Measurements from ENCODE around the gene RTL9. TPM values are rescaled to one million over a fixed set of nuclear protein-coding genes. Genes with fewer than 3 reads are reported as not detected.
"Not testable (repeated sequence)": the region's sequence is repeated elsewhere in the genome, so short reads cannot be mapped to it uniquely, and the experiment has no call there.

RTL9 gene
- total RNA-seq, 1 donor from 2014 or later: not detected

GRCh38 chrX:110326712-110327111, 31.9 kb upstream of the RTL9 start:
- ATAC-seq (ENCODE audit: low read depth): no peak
- Mint-ChIP-seq H3K9me3 (no peaks in the 10 kb centered on the region), H3K4me3 (no peak overlapping the region), H3K27ac (no peak overlapping the region), H3K27me3 (no peaks in the 10 kb centered on the region), H3K36me3 (ENCODE audit: low read depth) (no peaks in the 10 kb centered on the region), H3K4me1 (peaks cover 4% of the 10 kb centered on the region)
- TF ChIP-seq CTCF (IDR thresholded peaks at IDR 0.05): no peak
- intact Hi-C loops (cut with micrococcal nuclease): no loop called here
- ChIA-PET CTCF (no interaction called here), POLR2A (no interaction called here)
- no peak for DNase-seq

- POLR2A ChIA-PET: no interaction called here
- ATAC-seq (ENCODE audit: low read depth) (no peak), DNase-seq (no peak)
- Mint-ChIP-seq H3K4me1 (no peaks in the 10 kb centered on the region), H3K27ac (no peak overlapping the region), H3K36me3 (ENCODE audit: low read depth) (no peaks in the 10 kb centered on the region), H3K4me3 (no peak overlapping the region), H3K27me3 (no peaks in the 10 kb centered on the region), H3K9me3 (no peaks in the 10 kb centered on the region)
- intact Hi-C loops (cut with micrococcal nuclease): no loop called here
- CTCF ChIA-PET: no interaction called here
- TF ChIP-seq CTCF (IDR thresholded peaks at IDR 0.05): no peak
These were observed 31.3 kb upstream of the RTL9 start for GRCh38 chrX:110327336-110327735.

- ATAC-seq (ENCODE audit: low read depth); intact Hi-C loops (cut with micrococcal nuclease): not testable (repeated sequence)
These were observed 30.0 kb upstream of the RTL9 start for GRCh38 chrX:110328613-110329012.

GRCh38 chrX:110331444-110332030, 27.1 kb upstream of the RTL9 start:
- Mint-ChIP-seq H3K4me3 (no peak overlapping the region), H3K36me3 (ENCODE audit: low read depth) (no peaks in the 10 kb centered on the region), H3K27ac (no peak overlapping the region), H3K4me1 (no peaks in the 10 kb centered on the region), H3K27me3 (no peaks in the 10 kb centered on the region), H3K9me3 (no peaks in the 10 kb centered on the region)
- no peak for ATAC-seq (ENCODE audit: low read depth)
- no peak for TF ChIP-seq CTCF (IDR thresholded peaks at IDR 0.05)
- no peak for DNase-seq
- POLR2A ChIA-PET: no interaction called here
- CTCF ChIA-PET: no interaction called here
- intact Hi-C loops (cut with micrococcal nuclease): no loop called here

More at GRCh38 chrX:110328613-110329012, 30.0 kb upstream of the RTL9 start:
- H3K4me3 Mint-ChIP-seq; H3K27me3 Mint-ChIP-seq; H3K9me3 Mint-ChIP-seq; DNase-seq; H3K36me3 Mint-ChIP-seq (ENCODE audit: low read depth); H3K27ac Mint-ChIP-seq; POLR2A ChIA-PET; CTCF ChIA-PET; H3K4me1 Mint-ChIP-seq: not testable (repeated sequence)

GRCh38 chrX:110333458-110333857, 25.2 kb upstream of the RTL9 start:
- H3K4me3 Mint-ChIP-seq; H3K9me3 Mint-ChIP-seq; H3K27ac Mint-ChIP-seq; CTCF ChIA-PET; intact Hi-C loops (cut with micrococcal nuclease); H3K36me3 Mint-ChIP-seq (ENCODE audit: low read depth); H3K4me1 Mint-ChIP-seq; DNase-seq; ATAC-seq (ENCODE audit: low read depth); POLR2A ChIA-PET; H3K27me3 Mint-ChIP-seq: not testable (repeated sequence)

GRCh38 chrX:110338935-110339334, 19.7 kb upstream of the RTL9 start:
- H3K9me3 Mint-ChIP-seq: no peaks in the 10 kb centered on the region
- peaks cover 12% of the 10 kb centered on the region for H3K4me1 Mint-ChIP-seq
- no peaks in the 10 kb centered on the region for H3K36me3 Mint-ChIP-seq (ENCODE audit: low read depth)
- no peak overlapping the region for H3K27ac Mint-ChIP-seq
- CTCF ChIA-PET: no interaction called here
- no peak for TF ChIP-seq CTCF (IDR thresholded peaks at IDR 0.05)
- DNase-seq (no peak), ATAC-seq (ENCODE audit: low read depth) (no peak)
- H3K4me3 Mint-ChIP-seq: no peak overlapping the region
- POLR2A ChIA-PET: no interaction called here
- no peaks in the 10 kb centered on the region for H3K27me3 Mint-ChIP-seq
- intact Hi-C loops (cut with micrococcal nuclease): no loop called here

Measured in activated B cell treated with CpG ODN at 0.5 μM for 24 hours (primary cell).